A549 (cell line): ENCODE measurements around the gene LAMTOR3. TPM values are rescaled to one million over a fixed set of nuclear protein-coding genes. Genes with fewer than 3 reads are reported as not detected.

Experiments
- polyA plus RNA-seq, 4 experiments: library from polyadenylated mRNA; depleted of rRNA in 3 of 4; stranded (reverse); fragments of >200 nt; fragmentation: RNase III in 1 of 4; extraction: RNeasy Plus Mini Kit Qiagen cat#74134 plus additional on column Dnase treatment in 1 of 4; gene quantifications; 2 replicates in 3 of 4; 3 replicates in 1 of 4; pipeline ENCODE4 v1.2.3, GENCODE V29; 2011 to 2017

The LAMTOR3 gene
- polyA plus RNA-seq, 2 of the 4 experiments (the other 2 are of a cell fraction) = 21.3 to 40.8 TPM

Other genes starting within 250 kb of the LAMTOR3 start
- gene C4orf54, start 236.6 kb downstream of the LAMTOR3 start, polyA plus RNA-seq (2011; rRNA removed) = not detected in 2 replicates
- not detected in 3 replicates for gene C4orf54, start 236.6 kb downstream of the LAMTOR3 start, polyA plus RNA-seq (2017; fragmentation: RNase III; extraction: RNeasy Plus Mini Kit Qiagen cat#74134 plus additional on column Dnase treatment)
- 0.03 TPM in 1 of 2 replicates, not detected in the other for gene DAPP1, start 77.6 kb downstream of the LAMTOR3 start, polyA plus RNA-seq (2011; rRNA removed)
- not detected in 3 replicates for gene DAPP1, start 77.6 kb downstream of the LAMTOR3 start, polyA plus RNA-seq (2017; fragmentation: RNase III; extraction: RNeasy Plus Mini Kit Qiagen cat#74134 plus additional on column Dnase treatment)
- 12.8 and 22.8 TPM in 2 replicates for gene DNAJB14, start 52.2 kb upstream of the LAMTOR3 start, polyA plus RNA-seq (2011; rRNA removed)
- gene DNAJB14, start 52.2 kb upstream of the LAMTOR3 start, polyA plus RNA-seq (2017; fragmentation: RNase III; extraction: RNeasy Plus Mini Kit Qiagen cat#74134 plus additional on column Dnase treatment) = 26.9 to 34.0 TPM (median 33.6 TPM) in 3 replicates
- 523 and 646 TPM in 2 replicates for gene H2AZ1, start 55.8 kb upstream of the LAMTOR3 start, polyA plus RNA-seq (2011; rRNA removed)
- gene H2AZ1, start 55.8 kb upstream of the LAMTOR3 start, polyA plus RNA-seq (2017; fragmentation: RNase III; extraction: RNeasy Plus Mini Kit Qiagen cat#74134 plus additional on column Dnase treatment) = 859 to 913 TPM (median 867 TPM) in 3 replicates